Measurements from ENCODE around the gene GOPC. TPM values are rescaled to one million over a fixed set of nuclear protein-coding genes. Genes with fewer than 3 reads are reported as not detected.

GOPC gene
- polyA plus RNA-seq, 1 donor: 39.5 TPM

DNA sequence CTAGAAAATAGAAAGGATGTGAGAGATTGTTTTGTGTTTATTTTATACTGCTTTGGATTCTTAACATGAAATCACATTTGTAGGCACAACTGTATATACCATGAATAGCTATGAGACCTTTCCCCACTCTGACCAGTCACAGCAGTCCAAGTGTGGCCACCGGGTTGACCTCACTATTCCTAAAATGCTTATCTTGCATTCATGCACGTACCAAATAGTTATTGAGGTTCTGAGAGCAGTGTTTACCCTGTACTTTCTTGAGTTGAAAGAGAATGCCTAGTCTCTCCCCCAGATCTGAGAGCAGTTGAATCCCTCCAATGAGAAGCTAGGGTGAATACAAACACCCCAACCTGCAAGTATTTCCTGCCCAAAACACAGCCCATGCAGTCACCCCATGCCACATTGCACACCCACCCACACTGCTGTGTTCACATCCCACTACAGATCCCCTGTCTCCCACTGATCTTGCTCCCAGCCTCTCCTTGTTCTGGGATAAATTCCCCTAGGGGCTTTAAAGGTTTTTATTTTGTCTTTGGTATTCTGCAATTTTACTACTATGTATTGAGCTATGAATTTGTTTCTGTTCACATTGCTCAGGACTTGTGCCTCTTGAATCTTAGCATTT lies 51.6 kb downstream of the GOPC start:
- WGBS (ENCODE audit: insufficient coverage, low lambda C conversion rate): no CpG with 5 or more reads among the region's 2 CpGs

GRCh38 chr6:117550078-117550600 lies 52.2 kb downstream of the GOPC start:
- DNase-seq: no peak
- H3K27ac ChIP-seq (ENCODE audit: low read length): no peak overlapping the region
- no peaks in the 10 kb centered on the region for H3K27me3 ChIP-seq (ENCODE audit: control insufficient read depth, insufficient read depth, low read length)
- H3K4me1 ChIP-seq (ENCODE audit: control insufficient read depth, insufficient read depth, low read length): no peaks in the 10 kb centered on the region
- no peak overlapping the region for H3K4me3 ChIP-seq (ENCODE audit: low read length)
- H3K9me3 ChIP-seq (ENCODE audit: control insufficient read depth, low read depth, low read length): no peaks in the 10 kb centered on the region
- peaks cover 20% of the 10 kb centered on the region for H3K36me3 ChIP-seq (ENCODE audit: control insufficient read depth, insufficient read depth, low read length)
- 89% methylated on average over 1 of the region's 3 CpGs for WGBS (ENCODE audit: insufficient coverage, low lambda C conversion rate)

More for the DNA sequence above, 51.6 kb downstream of the GOPC start:
- Histone ChIP-seq H3K27ac (ENCODE audit: low read length) (no peak overlapping the region), H3K27me3 (ENCODE audit: control insufficient read depth, insufficient read depth, low read length) (no peaks in the 10 kb centered on the region), H3K4me3 (ENCODE audit: low read length) (no peak overlapping the region), H3K9me3 (ENCODE audit: control insufficient read depth, low read depth, low read length) (no peaks in the 10 kb centered on the region), H3K36me3 (ENCODE audit: control insufficient read depth, insufficient read depth, low read length) (peaks cover 19% of the 10 kb centered on the region), H3K4me1 (ENCODE audit: control insufficient read depth, insufficient read depth, low read length) (no peaks in the 10 kb centered on the region)
- DNase-seq: no peak

DNA sequence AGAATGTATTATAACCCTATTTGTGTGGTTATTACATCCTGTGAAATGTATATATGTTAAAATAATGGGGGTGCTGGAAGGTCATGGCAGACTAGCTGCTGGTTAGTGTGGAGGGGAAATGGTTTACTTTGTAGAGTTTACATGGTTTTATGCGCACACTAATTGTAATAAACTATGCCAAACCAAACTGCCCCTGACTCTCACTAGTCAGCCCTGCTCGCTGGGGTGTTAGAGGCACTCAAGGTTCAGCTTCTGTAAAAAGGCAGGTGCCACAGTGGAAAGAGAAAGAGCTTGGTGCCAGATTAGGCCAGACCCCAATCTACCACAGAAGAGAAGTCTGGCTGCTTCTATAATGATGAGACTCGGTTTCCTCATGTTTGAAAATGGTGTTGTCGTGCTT lies 52.7 kb downstream of the GOPC start:
- no peak for DNase-seq
- Histone ChIP-seq H3K4me3 (ENCODE audit: low read length) (no peak overlapping the region), H3K9me3 (ENCODE audit: control insufficient read depth, low read depth, low read length) (no peaks in the 10 kb centered on the region), H3K36me3 (ENCODE audit: control insufficient read depth, insufficient read depth, low read length) (peaks cover 24% of the 10 kb centered on the region), H3K4me1 (ENCODE audit: control insufficient read depth, insufficient read depth, low read length) (no peaks in the 10 kb centered on the region), H3K27me3 (ENCODE audit: control insufficient read depth, insufficient read depth, low read length) (no peaks in the 10 kb centered on the region), H3K27ac (ENCODE audit: low read length) (no peak overlapping the region)
- WGBS (ENCODE audit: insufficient coverage, low lambda C conversion rate): no CpG with 5 or more reads among the region's 4 CpGs

DNA sequence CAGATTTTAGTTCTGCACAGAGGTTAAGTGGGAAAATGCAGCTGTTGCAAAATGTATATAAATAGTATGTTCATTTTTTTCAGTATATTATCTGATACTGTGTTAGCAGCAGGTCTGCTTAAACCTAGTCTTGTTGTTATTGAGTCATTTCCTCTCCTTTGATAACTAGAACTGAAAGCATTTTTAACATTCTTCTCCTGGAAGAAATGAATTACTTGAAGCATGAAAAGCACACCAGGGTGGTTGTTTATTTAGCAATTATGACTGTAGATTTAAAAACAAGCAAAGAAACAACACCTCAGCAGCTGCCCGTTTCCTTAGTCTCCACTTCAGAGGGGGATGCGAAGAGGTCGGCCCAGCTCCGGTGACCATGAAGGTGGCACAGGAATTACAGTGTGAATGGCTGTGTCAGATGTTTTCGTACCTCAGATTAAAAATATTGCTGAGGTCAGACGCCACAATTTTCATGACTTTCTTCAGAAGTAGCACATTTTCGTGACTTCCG lies 53.5 kb downstream of the GOPC start:
- no peaks in the 10 kb centered on the region for H3K4me1 ChIP-seq (ENCODE audit: control insufficient read depth, insufficient read depth, low read length)
- peaks cover 28% of the 10 kb centered on the region for H3K36me3 ChIP-seq (ENCODE audit: control insufficient read depth, insufficient read depth, low read length)
- no peaks in the 10 kb centered on the region for H3K9me3 ChIP-seq (ENCODE audit: control insufficient read depth, low read depth, low read length)
- no peak overlapping the region for H3K27ac ChIP-seq (ENCODE audit: low read length)
- H3K27me3 ChIP-seq (ENCODE audit: control insufficient read depth, insufficient read depth, low read length): no peaks in the 10 kb centered on the region
- H3K4me3 ChIP-seq (ENCODE audit: low read length): no peak overlapping the region
- no peak for DNase-seq
- no CpG with 5 or more reads among the region's 8 CpGs for whole genome bisulfite sequencing (ENCODE audit: insufficient coverage, low lambda C conversion rate)

DNA sequence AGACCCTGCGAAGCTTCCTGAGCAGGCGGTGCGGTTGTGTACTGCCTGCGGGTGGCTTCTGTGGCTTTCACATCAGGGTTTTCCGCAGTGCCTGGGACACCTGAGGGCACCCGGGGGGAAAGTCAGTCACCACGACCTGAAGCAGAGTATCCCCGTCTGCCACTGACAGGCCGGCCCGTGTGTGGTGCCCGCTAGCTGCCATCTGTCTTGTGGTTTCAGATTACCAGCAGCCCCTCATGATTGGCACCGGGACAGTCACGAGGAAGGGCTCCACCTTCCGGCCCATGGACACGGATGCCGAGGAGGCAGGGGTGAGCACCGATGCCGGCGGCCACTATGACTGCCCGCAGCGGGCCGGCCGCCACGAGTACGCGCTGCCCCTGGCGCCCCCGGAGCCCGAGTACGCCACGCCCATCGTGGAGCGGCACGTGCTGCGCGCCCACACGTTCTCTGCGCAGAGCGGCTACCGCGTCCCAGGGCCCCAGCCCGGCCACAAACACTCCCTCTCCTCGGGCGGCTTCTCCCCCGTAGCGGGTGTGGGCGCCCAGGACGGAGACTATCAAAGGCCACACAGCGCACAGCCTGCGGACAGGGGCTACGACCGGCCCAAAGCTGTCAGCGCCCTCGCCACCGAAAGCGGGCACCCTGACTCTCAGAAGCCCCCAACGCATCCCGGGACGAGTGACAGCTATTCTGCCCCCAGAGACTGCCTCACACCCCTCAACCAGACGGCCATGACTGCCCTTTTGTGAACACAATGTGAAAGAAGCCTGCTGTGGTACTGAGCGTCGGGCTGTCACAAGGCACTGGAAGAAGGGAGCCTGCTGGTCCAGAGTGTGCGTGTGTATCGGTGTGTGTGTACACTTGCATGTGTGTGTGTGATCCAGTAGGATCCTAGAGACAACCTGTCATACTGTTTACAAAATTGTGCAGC lies 54.4 kb downstream of the GOPC start:
- no CpG with 5 or more reads among the region's 64 CpGs for WGBS (ENCODE audit: insufficient coverage, low lambda C conversion rate)
- H3K4me3 ChIP-seq (ENCODE audit: low read length): peak overlapping the region; percentile 5
- H3K9me3 ChIP-seq (ENCODE audit: control insufficient read depth, low read depth, low read length): no peaks in the 10 kb centered on the region
- H3K36me3 ChIP-seq (ENCODE audit: control insufficient read depth, insufficient read depth, low read length): peaks cover 34% of the 10 kb centered on the region
- DNase-seq: peak in 1 of 2 donors; percentile 27
- no peaks in the 10 kb centered on the region for H3K4me1 ChIP-seq (ENCODE audit: control insufficient read depth, insufficient read depth, low read length)
- no peak overlapping the region for H3K27ac ChIP-seq (ENCODE audit: low read length)
- H3K27me3 ChIP-seq (ENCODE audit: control insufficient read depth, insufficient read depth, low read length): no peaks in the 10 kb centered on the region

DNA sequence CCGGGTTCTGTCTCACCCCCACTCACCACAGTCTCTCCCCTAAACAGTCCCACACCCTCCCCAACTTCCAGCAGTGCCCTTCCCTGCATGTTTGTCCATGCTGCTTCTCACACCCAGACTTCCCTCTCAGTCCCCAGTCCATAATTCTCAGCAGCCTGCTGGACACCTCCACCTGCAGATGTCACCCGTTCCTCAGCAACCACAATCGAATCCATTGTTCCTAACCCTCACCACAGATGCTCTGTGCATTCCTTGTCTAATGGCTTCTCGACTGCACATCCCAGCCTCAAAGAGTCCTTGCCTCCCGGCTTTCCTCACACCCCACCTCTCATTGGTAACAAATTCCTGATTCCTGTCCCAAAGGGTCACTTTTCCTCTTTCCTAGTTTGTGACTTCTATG lies 55.6 kb downstream of the GOPC start:
- H3K36me3 ChIP-seq (ENCODE audit: control insufficient read depth, insufficient read depth, low read length): peaks cover 42% of the 10 kb centered on the region
- no peak for DNase-seq
- H3K9me3 ChIP-seq (ENCODE audit: control insufficient read depth, low read depth, low read length): no peaks in the 10 kb centered on the region
- WGBS (ENCODE audit: insufficient coverage, low lambda C conversion rate): 100% methylated on average over 1 of the region's 5 CpGs
- no peak overlapping the region for H3K27ac ChIP-seq (ENCODE audit: low read length)
- no peaks in the 10 kb centered on the region for H3K27me3 ChIP-seq (ENCODE audit: control insufficient read depth, insufficient read depth, low read length)
- no peak overlapping the region for H3K4me3 ChIP-seq (ENCODE audit: low read length)
- no peaks in the 10 kb centered on the region for H3K4me1 ChIP-seq (ENCODE audit: control insufficient read depth, insufficient read depth, low read length)

DNA sequence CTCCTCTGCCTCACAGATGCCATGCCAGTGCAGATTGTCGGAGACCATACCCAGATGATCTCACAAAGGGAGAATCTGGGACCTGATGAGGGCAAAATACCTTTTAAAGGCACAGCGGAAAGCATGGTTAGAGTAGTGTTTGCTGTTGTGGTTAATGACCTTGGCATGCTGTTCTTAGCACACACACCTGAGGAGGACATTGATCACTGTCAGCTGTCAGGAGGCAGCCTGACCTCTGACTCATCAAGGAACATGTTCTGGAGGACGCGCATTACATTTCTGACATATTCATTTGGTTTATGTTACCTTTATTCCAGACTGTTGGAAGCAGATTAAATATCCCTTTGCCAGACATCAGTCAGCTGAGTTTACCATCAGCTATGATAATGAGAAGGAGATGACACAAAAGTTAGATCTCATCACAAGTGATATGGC lies 57.1 kb downstream of the GOPC start:
- WGBS (ENCODE audit: insufficient coverage, low lambda C conversion rate): no CpG with 5 or more reads among the region's 4 CpGs
- H3K36me3 ChIP-seq (ENCODE audit: control insufficient read depth, insufficient read depth, low read length): peaks cover 54% of the 10 kb centered on the region
- no peak overlapping the region for H3K27ac ChIP-seq (ENCODE audit: low read length)
- no peaks in the 10 kb centered on the region for H3K9me3 ChIP-seq (ENCODE audit: control insufficient read depth, low read depth, low read length)
- peak in 1 of 2 donors; percentile 30 for DNase-seq
- H3K4me3 ChIP-seq (ENCODE audit: low read length): no peak overlapping the region
- H3K27me3 ChIP-seq (ENCODE audit: control insufficient read depth, insufficient read depth, low read length): no peaks in the 10 kb centered on the region
- H3K4me1 ChIP-seq (ENCODE audit: control insufficient read depth, insufficient read depth, low read length): no peaks in the 10 kb centered on the region

- Histone ChIP-seq H3K27ac (ENCODE audit: low read length) (no peak overlapping the region), H3K4me3 (ENCODE audit: low read length) (no peak overlapping the region), H3K36me3 (ENCODE audit: control insufficient read depth, insufficient read depth, low read length) (peaks cover 56% of the 10 kb centered on the region), H3K9me3 (ENCODE audit: control insufficient read depth, low read depth, low read length) (no peaks in the 10 kb centered on the region), H3K4me1 (ENCODE audit: control insufficient read depth, insufficient read depth, low read length) (no peaks in the 10 kb centered on the region), H3K27me3 (ENCODE audit: control insufficient read depth, insufficient read depth, low read length) (no peaks in the 10 kb centered on the region)
- no CpG with 5 or more reads among the region's 3 CpGs for WGBS (ENCODE audit: insufficient coverage, low lambda C conversion rate)
- no peak for DNase-seq
Observed at GRCh38 chr6:117544716-117545115, 57.6 kb downstream of the GOPC start.

DNA sequence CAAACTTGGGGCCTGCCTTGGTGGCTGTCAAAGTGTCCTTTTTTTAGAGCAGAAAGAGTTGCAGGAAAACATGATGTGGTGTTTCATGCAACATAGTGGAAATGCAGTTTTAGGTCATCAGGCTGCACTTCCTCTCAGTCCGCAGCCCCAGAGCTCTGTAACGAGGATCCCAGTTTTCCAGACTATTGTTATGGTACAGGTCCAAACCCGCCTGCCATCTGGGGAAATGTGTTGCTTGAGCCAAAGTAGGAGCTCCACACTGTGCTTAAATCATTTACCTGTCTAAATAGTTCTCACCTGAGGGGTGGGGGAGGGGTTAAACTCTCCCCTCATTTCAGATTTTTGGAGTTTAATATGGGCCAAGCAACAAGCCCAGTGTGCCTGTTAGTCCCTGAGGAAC lies 59.8 kb downstream of the GOPC start:
- Histone ChIP-seq H3K9me3 (ENCODE audit: control insufficient read depth, low read depth, low read length) (no peaks in the 10 kb centered on the region), H3K27ac (ENCODE audit: low read length) (no peak overlapping the region), H3K27me3 (ENCODE audit: control insufficient read depth, insufficient read depth, low read length) (no peaks in the 10 kb centered on the region), H3K4me3 (ENCODE audit: low read length) (no peak overlapping the region), H3K4me1 (ENCODE audit: control insufficient read depth, insufficient read depth, low read length) (no peaks in the 10 kb centered on the region), H3K36me3 (ENCODE audit: control insufficient read depth, insufficient read depth, low read length) (peaks cover 45% of the 10 kb centered on the region)
- WGBS (ENCODE audit: insufficient coverage, low lambda C conversion rate): no CpG with 5 or more reads among the region's 3 CpGs
- DNase-seq: no peak

DNA sequence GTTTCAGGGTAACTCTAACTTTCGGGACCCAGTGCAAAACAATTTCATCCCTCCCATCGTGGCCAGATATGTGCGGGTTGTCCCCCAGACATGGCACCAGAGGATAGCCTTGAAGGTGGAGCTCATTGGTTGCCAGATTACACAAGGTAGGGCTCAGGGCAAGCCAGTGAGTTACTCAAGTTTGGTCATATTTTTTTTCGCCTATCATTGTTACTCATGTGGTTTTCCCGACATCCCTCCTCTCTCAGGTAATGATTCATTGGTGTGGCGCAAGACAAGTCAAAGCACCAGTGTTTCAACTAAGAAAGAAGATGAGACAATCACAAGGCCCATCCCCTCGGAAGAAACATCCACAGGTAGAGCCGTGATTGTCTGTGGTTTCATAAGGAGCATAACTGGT lies 61.6 kb downstream of the GOPC start:
- peaks cover 6% of the 10 kb centered on the region for H3K4me1 ChIP-seq (ENCODE audit: control insufficient read depth, insufficient read depth, low read length)
- WGBS (ENCODE audit: insufficient coverage, low lambda C conversion rate): 100% methylated on average over 1 of the region's 8 CpGs
- no peak for DNase-seq
- no peaks in the 10 kb centered on the region for H3K9me3 ChIP-seq (ENCODE audit: control insufficient read depth, low read depth, low read length)
- no peak overlapping the region for H3K27ac ChIP-seq (ENCODE audit: low read length)
- H3K4me3 ChIP-seq (ENCODE audit: low read length): no peak overlapping the region
- H3K36me3 ChIP-seq (ENCODE audit: control insufficient read depth, insufficient read depth, low read length): peaks cover 46% of the 10 kb centered on the region
- H3K27me3 ChIP-seq (ENCODE audit: control insufficient read depth, insufficient read depth, low read length): no peaks in the 10 kb centered on the region

Measured in large intestine (tissue), 3 donors.